ENCODE measurements around the gene MYL7. TPM values are rescaled to one million over a fixed set of nuclear protein-coding genes. Genes with fewer than 3 reads are reported as not detected.
"Not testable (repeated sequence)": the region's sequence is repeated elsewhere in the genome, so short reads cannot be mapped to it uniquely, and the experiment has no call there.

Gene MYL7
- total RNA-seq, 2 experiments from 2014 or later: not detected

GRCh38 chr7:44127161-44127560 is 14.0 kb downstream of the MYL7 start:
- peak overlapping the region; percentile 1 for H3K4me3 ChIP-seq (ENCODE audit: low read depth, low read length, poor library complexity, severe bottlenecking)
- peaks cover under 1% of the 10 kb centered on the region; the same call in 1 of the 2 replicates for H3K36me3 ChIP-seq (ENCODE audit: insufficient read depth, low read length)
- H3K9me2 ChIP-seq (ENCODE audit: insufficient read depth, low read length): no peaks in the 10 kb centered on the region
- H3K79me2 ChIP-seq (ENCODE audit: insufficient read depth, low read depth, low read length): peaks cover 10% of the 10 kb centered on the region
- no peaks in the 10 kb centered on the region for H4K20me1 ChIP-seq (ENCODE audit: insufficient read depth, low read length)
- ChIA-PET POLR2A (interaction anchor here (0.7 to 1.1 kb wide), 4 partner anchors 11 to 74 kb away, joined by 3 to 8 read pairs (median 4); partner anchors contain the start of gene YKT6), CTCF (ENCODE audit: unreplicated experiment) (interaction anchor here (0.5 to 0.6 kb wide), 3 partner anchors 15 to 133 kb away, joined by 3 read pairs; no protein-coding TSS in a partner anchor)
- H3K27ac ChIP-seq (ENCODE audit: low read depth, low read length, poor library complexity, severe bottlenecking): peak overlapping the region; percentile 56
- intact Hi-C loops (cut with micrococcal nuclease; ENCODE audit: unreplicated experiment): no loop called here
- DNase-seq (ENCODE audit: low spot score): peak; percentile 67
- peak overlapping the region; percentile 57; the same call in 1 of the 2 replicates for H2AFZ ChIP-seq (ENCODE audit: low read length)
- TF ChIP-seq EZH2phosphoT487 (IDR thresholded peaks at IDR 0.05; ENCODE audit: borderline replicate concordance, low read depth, low read length) (no peak), CTCF (conservative IDR thresholded peaks at IDR 0.05; ENCODE audit: low read length) (no peak)
- peak overlapping the region; percentile 43 for H3K4me2 ChIP-seq (ENCODE audit: low read length)
- BruUV-seq (replicated peaks): no TSS peak
- H3K4me1 ChIP-seq (ENCODE audit: insufficient read depth, low read length, poor library complexity, severe bottlenecking): peaks cover 45% of the 10 kb centered on the region
- H3K9me3 ChIP-seq (ENCODE audit: low read length): no peaks in the 10 kb centered on the region

- H4K20me1 ChIP-seq (ENCODE audit: insufficient read depth, low read length); H3K36me3 ChIP-seq (ENCODE audit: insufficient read depth, low read length); H3K4me2 ChIP-seq (ENCODE audit: low read length); intact Hi-C loops (cut with micrococcal nuclease; ENCODE audit: unreplicated experiment); H2AFZ ChIP-seq (ENCODE audit: low read length); H3K4me3 ChIP-seq (ENCODE audit: low read depth, low read length, poor library complexity, severe bottlenecking); H3K27ac ChIP-seq (ENCODE audit: low read depth, low read length, poor library complexity, severe bottlenecking); CTCF ChIA-PET (ENCODE audit: unreplicated experiment); H3K9me3 ChIP-seq (ENCODE audit: low read length); H3K9me2 ChIP-seq (ENCODE audit: insufficient read depth, low read length); DNase-seq (ENCODE audit: low spot score); POLR2A ChIA-PET; BruUV-seq (replicated peaks): not testable (repeated sequence)
- Histone ChIP-seq H3K79me2 (ENCODE audit: insufficient read depth, low read depth, low read length) (peaks cover 16% of the 10 kb centered on the region), H3K4me1 (ENCODE audit: insufficient read depth, low read length, poor library complexity, severe bottlenecking) (peaks cover 50% of the 10 kb centered on the region)
Observed at GRCh38 chr7:44126574-44126973, 14.6 kb downstream of the MYL7 start.

GRCh38 chr7:44124822-44125202 is 16.3 kb downstream of the MYL7 start:
- POLR2A ChIA-PET: interaction anchor here (0.6 to 0.9 kb wide), 2 partner anchors 13 to 54 kb away, joined by 3 read pairs; no protein-coding TSS in a partner anchor
- intact Hi-C loops (cut with micrococcal nuclease; ENCODE audit: unreplicated experiment): no loop called here

More at GRCh38 chr7:44124822-44125202, 16.3 kb downstream of the MYL7 start:
- CTCF ChIA-PET (ENCODE audit: unreplicated experiment): no interaction called here
- H3K36me3 ChIP-seq (ENCODE audit: insufficient read depth, low read length): peaks cover 24% of the 10 kb centered on the region
- no peak overlapping the region for H3K27ac ChIP-seq (ENCODE audit: low read depth, low read length, poor library complexity, severe bottlenecking)
- no peak overlapping the region for H2AFZ ChIP-seq (ENCODE audit: low read length)
- no peaks in the 10 kb centered on the region for H3K9me3 ChIP-seq (ENCODE audit: low read length)
- no TSS peak for BruUV-seq (replicated peaks)
- no peak overlapping the region for H3K4me3 ChIP-seq (ENCODE audit: low read depth, low read length, poor library complexity, severe bottlenecking)
- TF ChIP-seq EZH2phosphoT487 (IDR thresholded peaks at IDR 0.05; ENCODE audit: borderline replicate concordance, low read depth, low read length) (no peak), CTCF (conservative IDR thresholded peaks at IDR 0.05; ENCODE audit: low read length) (no peak)
- H3K4me1 ChIP-seq (ENCODE audit: insufficient read depth, low read length, poor library complexity, severe bottlenecking): peaks cover 49% of the 10 kb centered on the region
- H3K4me2 ChIP-seq (ENCODE audit: low read length): no peak overlapping the region
- peaks cover 33% of the 10 kb centered on the region for H3K79me2 ChIP-seq (ENCODE audit: insufficient read depth, low read depth, low read length)
- DNase-seq (ENCODE audit: low spot score): no peak
- no peaks in the 10 kb centered on the region for H3K9me2 ChIP-seq (ENCODE audit: insufficient read depth, low read length)
- H4K20me1 ChIP-seq (ENCODE audit: insufficient read depth, low read length): no peaks in the 10 kb centered on the region
